ENCODE data around the gene TBCB. TPM values are rescaled to one million over a fixed set of nuclear protein-coding genes. Genes with fewer than 3 reads are reported as not detected.

TBCB gene
- total and polyA plus RNA-seq, 7 donors, result 44.4 to 115 (median 65.9) TPM

DNA sequence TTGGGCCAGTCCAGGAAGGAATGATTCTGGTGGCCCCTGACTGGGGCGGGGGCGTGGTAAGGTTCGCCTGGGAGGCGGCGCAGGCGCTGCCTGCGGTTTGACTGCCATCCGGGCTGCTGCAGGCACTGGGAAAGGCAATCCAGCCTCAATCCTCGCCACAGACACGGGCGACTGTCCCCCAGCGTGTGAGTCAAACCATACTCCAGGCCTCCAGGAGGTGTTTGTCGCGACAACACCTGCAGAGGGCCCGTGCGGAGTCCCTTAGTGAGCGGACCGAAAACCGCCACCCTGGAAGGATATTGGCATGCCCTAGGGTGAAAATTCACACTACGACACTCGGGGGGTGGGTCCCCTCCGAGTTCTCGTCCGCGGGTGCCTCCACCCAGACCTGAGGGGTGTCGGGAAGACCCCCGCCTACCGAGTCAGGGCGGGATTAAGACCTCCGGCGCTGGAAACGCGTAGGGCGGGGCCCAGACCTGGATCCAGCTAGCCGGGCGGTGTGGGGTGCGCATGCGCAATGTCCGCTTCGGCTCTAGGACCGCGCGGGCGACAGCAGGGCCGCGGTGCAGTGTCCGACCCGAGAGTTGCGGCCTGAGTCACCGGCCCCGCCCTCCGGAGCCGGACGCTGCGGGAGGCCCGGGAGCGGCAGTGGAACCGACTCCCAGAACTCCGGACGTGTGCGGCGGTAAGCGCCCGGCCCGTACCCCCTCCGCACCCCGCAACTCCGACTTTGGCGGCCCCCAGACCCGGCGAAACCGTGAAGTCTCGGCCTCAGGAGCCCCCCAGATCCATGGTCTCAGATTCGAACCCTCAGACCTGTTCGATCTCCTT is 24.4 kb downstream of the TBCB start, which contains the start of gene CAPNS1:
Gene CAPNS1, plus strand, starts transcription at position 594 of the 831 bp plus-strand sequence. CDS start 946 bp downstream, outside the sequence.
- H3K4me1 ChIP-seq, result peaks cover 11% of the 10 kb centered on the region
- intact Hi-C loops (cut with DNase I), result no loop called here
- H3K9me3 ChIP-seq, result no peaks in the 10 kb centered on the region
- peak within 1 kb of the TSS; percentile 80 for H3K4me3 ChIP-seq
- DNase-seq (peak; percentile 98 to 99), ATAC-seq (peak; percentile 87 to 93 (median 92))
- TF ChIP-seq, protein P1, sequence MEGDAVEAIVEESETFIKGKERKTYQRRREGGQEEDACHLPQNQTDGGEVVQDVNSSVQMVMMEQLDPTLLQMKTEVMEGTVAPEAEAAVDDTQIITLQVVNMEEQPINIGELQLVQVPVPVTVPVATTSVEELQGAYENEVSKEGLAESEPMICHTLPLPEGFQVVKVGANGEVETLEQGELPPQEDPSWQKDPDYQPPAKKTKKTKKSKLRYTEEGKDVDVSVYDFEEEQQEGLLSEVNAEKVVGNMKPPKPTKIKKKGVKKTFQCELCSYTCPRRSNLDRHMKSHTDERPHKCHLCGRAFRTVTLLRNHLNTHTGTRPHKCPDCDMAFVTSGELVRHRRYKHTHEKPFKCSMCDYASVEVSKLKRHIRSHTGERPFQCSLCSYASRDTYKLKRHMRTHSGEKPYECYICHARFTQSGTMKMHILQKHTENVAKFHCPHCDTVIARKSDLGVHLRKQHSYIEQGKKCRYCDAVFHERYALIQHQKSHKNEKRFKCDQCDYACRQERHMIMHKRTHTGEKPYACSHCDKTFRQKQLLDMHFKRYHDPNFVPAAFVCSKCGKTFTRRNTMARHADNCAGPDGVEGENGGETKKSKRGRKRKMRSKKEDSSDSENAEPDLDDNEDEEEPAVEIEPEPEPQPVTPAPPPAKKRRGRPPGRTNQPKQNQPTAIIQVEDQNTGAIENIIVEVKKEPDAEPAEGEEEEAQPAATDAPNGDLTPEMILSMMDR (IDR thresholded peaks at IDR 0.05), result no peak
- no peaks in the 10 kb centered on the region for H3K27me3 ChIP-seq (ENCODE audit: insufficient read depth in 3 of 3, low read length in 2 of 3)
- peaks cover 0 to 30% of the 10 kb centered on the region in 2 donors for H3K36me3 ChIP-seq (ENCODE audit: insufficient read depth in 1 of 2, low read depth in 1 of 2)
- peak within 1 kb of the TSS; percentile 94 for H3K27ac ChIP-seq
- 0 to 1% (median 1%) methylated on average over 48 to 75 of the region's 75 CpGs for WGBS, 3 donors

DNA sequence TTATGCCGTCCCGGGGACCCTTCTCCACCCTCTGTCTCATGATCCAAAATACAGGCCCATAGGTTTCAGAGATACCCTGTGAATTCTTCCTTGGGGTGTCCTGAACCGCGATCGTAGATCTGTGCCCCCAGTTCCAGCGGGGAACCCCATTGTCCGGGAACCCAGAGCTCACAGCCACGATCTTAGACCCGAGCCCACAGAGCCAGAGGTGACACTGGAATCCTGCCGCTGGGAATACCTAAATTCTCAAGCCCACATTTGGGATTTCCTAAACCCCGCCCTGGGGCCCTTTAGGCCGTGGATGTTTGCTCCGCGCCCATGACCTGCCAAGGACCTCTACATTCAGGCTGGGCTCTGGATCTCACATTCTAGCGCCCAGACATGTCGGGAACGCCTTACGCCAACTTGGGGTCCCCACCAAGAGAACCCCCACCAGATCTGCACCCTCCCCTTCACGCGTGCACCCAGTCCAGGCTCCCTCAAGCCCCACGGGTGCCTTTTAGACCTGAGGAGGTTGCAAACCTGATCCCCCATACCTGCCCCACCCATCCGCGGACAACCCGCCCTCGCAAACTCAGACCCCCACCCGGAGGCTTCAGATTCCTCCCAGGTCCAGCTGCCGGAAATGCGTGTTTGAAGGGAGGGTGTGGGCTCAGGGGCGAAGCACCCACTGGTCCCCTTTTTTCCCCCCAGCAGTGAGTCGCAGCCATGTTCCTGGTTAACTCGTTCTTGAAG is 25.2 kb downstream of the TBCB start:
- 0% methylated on average over 30 to 31 of the region's 31 CpGs for WGBS, 3 donors
- Histone ChIP-seq H3K36me3 (ENCODE audit: insufficient read depth in 1 of 2, low read depth in 1 of 2) (peaks cover 0 to 38% of the 10 kb centered on the region in 2 donors), H3K27me3 (ENCODE audit: insufficient read depth in 3 of 3, low read length in 2 of 3) (no peaks in the 10 kb centered on the region), H3K4me1 (peaks cover 11% of the 10 kb centered on the region), H3K27ac (peak overlapping the region; percentile 94), H3K4me3 (peak overlapping the region; percentile 80), H3K9me3 (no peaks in the 10 kb centered on the region)
- ATAC-seq (peak; percentile 12 to 44 (median 26)), DNase-seq (peak in 1 of 2 donors; percentile 35)
- TF ChIP-seq, protein P1 (IDR thresholded peaks at IDR 0.05), result no peak
- intact Hi-C loops (cut with DNase I), result no loop called here

DNA sequence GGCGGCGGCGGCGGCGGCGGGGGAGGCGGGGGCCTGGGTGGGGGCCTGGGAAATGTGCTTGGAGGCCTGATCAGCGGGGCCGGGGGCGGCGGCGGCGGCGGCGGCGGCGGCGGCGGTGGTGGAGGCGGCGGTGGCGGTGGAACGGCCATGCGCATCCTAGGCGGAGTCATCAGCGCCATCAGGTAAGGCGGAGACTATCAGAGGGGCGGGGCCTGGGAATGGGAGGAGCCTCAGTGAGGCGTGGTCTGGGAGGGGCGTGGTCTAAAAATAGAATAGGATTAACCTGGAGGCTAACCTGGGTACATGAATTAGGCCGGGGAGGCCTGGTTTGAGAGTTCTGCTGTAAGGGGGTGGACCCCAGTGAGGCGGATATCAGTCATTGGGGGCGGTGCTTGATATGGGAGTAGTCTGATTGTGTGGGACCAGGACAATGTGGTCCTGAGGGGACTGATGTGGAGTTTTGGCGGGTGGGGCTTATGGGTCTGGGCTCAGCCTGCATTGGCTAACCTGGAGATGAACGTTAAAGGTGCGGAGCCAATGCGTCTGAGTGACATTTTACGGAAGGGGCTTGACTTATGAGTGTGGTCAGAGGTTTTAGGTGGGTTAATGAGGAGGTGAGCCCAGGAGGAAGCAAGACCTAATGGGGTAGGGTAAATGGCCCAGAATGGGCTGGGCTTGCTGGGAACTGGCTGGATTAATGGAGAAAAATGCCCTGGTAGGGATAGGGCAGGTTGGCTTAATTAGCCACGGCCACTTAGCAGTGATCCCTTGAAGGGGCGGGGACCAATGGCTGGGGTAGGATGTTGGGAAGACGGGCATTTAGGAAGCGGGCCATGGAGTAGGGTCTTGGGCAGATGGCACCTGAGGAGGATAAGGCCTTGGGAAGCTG is 26.0 kb downstream of the TBCB start:
- intact Hi-C loops (cut with DNase I), result no loop called here
- peak overlapping the region; percentile 80 for H3K4me3 ChIP-seq
- whole genome bisulfite sequencing, 3 donors, result 21 to 27% (median 24%) methylated on average over 30 to 42 of the region's 42 CpGs
- H3K9me3 ChIP-seq, result no peaks in the 10 kb centered on the region
- H3K27me3 ChIP-seq (ENCODE audit: insufficient read depth in 3 of 3, low read length in 2 of 3), result no peaks in the 10 kb centered on the region
- peak; percentile 86 to 93 for DNase-seq
- peak; percentile 72 to 78 (median 76) for ATAC-seq
- peaks cover under 1 to 46% of the 10 kb centered on the region in 2 donors for H3K36me3 ChIP-seq (ENCODE audit: insufficient read depth in 1 of 2, low read depth in 1 of 2)
- peak overlapping the region; percentile 94 for H3K27ac ChIP-seq
- peaks cover 11% of the 10 kb centered on the region for H3K4me1 ChIP-seq
- TF ChIP-seq, protein P1 (IDR thresholded peaks at IDR 0.05), result no peak

DNA sequence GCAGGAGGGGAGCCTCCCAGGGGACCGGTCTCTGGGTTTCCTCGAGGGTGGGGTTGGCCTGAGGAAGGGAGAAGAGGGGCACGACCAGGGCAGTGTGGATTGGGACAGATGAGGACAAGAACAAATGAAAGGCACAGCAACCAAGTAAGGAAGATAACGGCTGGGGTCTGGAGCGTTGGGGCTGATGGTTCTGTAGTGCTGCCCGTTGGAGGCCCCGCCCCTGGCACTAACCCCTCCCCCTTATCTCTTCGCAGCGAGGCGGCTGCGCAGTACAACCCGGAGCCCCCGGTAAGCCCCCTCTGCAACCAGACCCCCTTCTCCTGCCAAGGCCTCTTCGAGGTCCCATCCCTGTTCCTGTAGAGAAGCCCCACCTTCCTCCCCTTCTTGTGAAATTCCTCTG is 26.8 kb downstream of the TBCB start:
- Histone ChIP-seq H3K4me3 (peak overlapping the region; percentile 80), H3K9me3 (no peaks in the 10 kb centered on the region), H3K27ac (peak overlapping the region; percentile 94), H3K36me3 (ENCODE audit: insufficient read depth in 1 of 2, low read depth in 1 of 2) (peaks cover 5 to 54% of the 10 kb centered on the region in 2 donors), H3K27me3 (ENCODE audit: insufficient read depth in 3 of 3, low read length in 2 of 3) (no peaks in the 10 kb centered on the region), H3K4me1 (peaks cover 7% of the 10 kb centered on the region)
- intact Hi-C loops (cut with DNase I), result no loop called here
- ATAC-seq, result no peak
- WGBS, 3 donors, result 93 to 97% (median 94%) methylated on average over 7 to 14 of the region's 14 CpGs
- TF ChIP-seq, protein P1 (IDR thresholded peaks at IDR 0.05), result no peak
- no peak for DNase-seq
